Trophoblast cell (in vitro differentiated cells and primary cell): ENCODE results near the gene SUSD1.

ENCODE experiments used
- DNase-seq, 2 donors: peaks; one replicate each; pipeline ENCODE4 v3.0.0-alpha.2; 2016
- H2AFZ ChIP-seq: 2 replicates; pipeline ENCODE4 v1.6.1; 2013; ENCODE audit warnings: low read length, moderate library complexity, mild to moderate bottlenecking; ENCODE audit not compliant: insufficient read depth, poor library complexity
- H2AK5ac ChIP-seq: 2 replicates; pipeline ENCODE4 v1.6.1; 2013; ENCODE audit warnings: mild to moderate bottlenecking, low read length
- H2BK120ac ChIP-seq: 2 replicates; pipeline ENCODE4 v1.6.1; 2013; ENCODE audit warnings: low read length, mild to moderate bottlenecking, moderate library complexity; ENCODE audit not compliant: insufficient read depth, poor library complexity
- H2BK12ac ChIP-seq: 2 replicates; pipeline ENCODE4 v1.6.1; 2013; ENCODE audit warnings: mild to moderate bottlenecking, low read length, moderate library complexity
- H2BK5ac ChIP-seq: 2 replicates; pipeline ENCODE4 v1.6.1; 2013; ENCODE audit warnings: low read length, low read depth, moderate library complexity, mild to moderate bottlenecking; ENCODE audit not compliant: poor library complexity
- H3K14ac ChIP-seq: 2 replicates; pipeline ENCODE4 v1.6.1; 2013; ENCODE audit warnings: mild to moderate bottlenecking, low read length
- H3K18ac ChIP-seq: 2 replicates; pipeline ENCODE4 v1.6.1; 2013; ENCODE audit warnings: mild to moderate bottlenecking, low read length
- H3K23ac ChIP-seq: 2 replicates; pipeline ENCODE4 v1.6.1; 2013; ENCODE audit warnings: low read length
- H3K27ac ChIP-seq: 2 replicates; pipeline ENCODE4 v1.5.1; 2013; ENCODE audit warnings: low read depth, mild to moderate bottlenecking, inconsistent platforms, low read length, moderate library complexity
- H3K27me3 ChIP-seq: 2 replicates; pipeline ENCODE4 v1.6.1; 2013; ENCODE audit warnings: inconsistent platforms, mild to moderate bottlenecking, low read length, moderate library complexity; ENCODE audit not compliant: insufficient read depth
- H3K36me3 ChIP-seq, 2 experiments: 1 replicate in 1 of 2; 2 replicates in 1 of 2; pipeline ENCODE4 v1.6.1; 2013; ENCODE audit warnings: low read length in 2 of 2, mild to moderate bottlenecking in 2 of 2, moderate library complexity in 1 of 2; ENCODE audit not compliant: insufficient read depth in 2 of 2, control insufficient read depth in 1 of 2
- H3K4ac ChIP-seq: 2 replicates; pipeline ENCODE4 v1.6.1; 2013; ENCODE audit warnings: low read depth, mild to moderate bottlenecking, low read length, moderate library complexity
- H3K4me1 ChIP-seq, 2 experiments: 1 replicate in 1 of 2; 2 replicates in 1 of 2; pipeline ENCODE4 v1.6.1; 2013; ENCODE audit warnings: low read length in 2 of 2, mild to moderate bottlenecking in 2 of 2, moderate library complexity in 1 of 2; ENCODE audit not compliant: insufficient read depth in 2 of 2, control insufficient read depth in 1 of 2
- H3K4me2 ChIP-seq: 2 replicates; pipeline ENCODE4 v1.6.1; 2013; ENCODE audit warnings: inconsistent platforms, mild to moderate bottlenecking, low read length, moderate library complexity
- H3K4me3 ChIP-seq: 2 replicates; pipeline ENCODE4 v1.5.1; 2013; ENCODE audit warnings: mild to moderate bottlenecking, low read depth, low read length, inconsistent platforms
- H3K79me1 ChIP-seq: one replicate; pipeline ENCODE4 v1.6.1; 2013; ENCODE audit warnings: low read length
- H3K79me2 ChIP-seq: 2 replicates; pipeline ENCODE4 v1.6.1; 2013; ENCODE audit warnings: low read length, mild to moderate bottlenecking; ENCODE audit not compliant: control insufficient read depth, insufficient read depth, poor library complexity
- H3K9ac ChIP-seq: 2 replicates; pipeline ENCODE4 v1.6.1; 2013; ENCODE audit warnings: mild to moderate bottlenecking, low read length
- H3K9me3 ChIP-seq: 2 replicates; pipeline ENCODE4 v1.6.1; 2013; ENCODE audit warnings: low read depth, mild to moderate bottlenecking, control low read depth, inconsistent platforms, low read length; ENCODE audit not compliant: insufficient read depth
- H4K12ac ChIP-seq: 2 replicates; pipeline ENCODE4 v1.6.1; 2013; ENCODE audit warnings: low read depth, mild to moderate bottlenecking, low read length, moderate library complexity
- H4K8ac ChIP-seq: 2 replicates; pipeline ENCODE4 v1.6.1; 2013; ENCODE audit warnings: low read depth, mild to moderate bottlenecking, low read length, moderate library complexity
- H4K91ac ChIP-seq: one replicate; pipeline ENCODE4 v1.6.1; 2013; ENCODE audit warnings: low read depth, mild to moderate bottlenecking, low read length, moderate library complexity
- WGBS: extraction: QIAGEN DNeasy Blood & Tissue Kit; methylation state at CpG from one replicate; pipeline ENCODE4 v1.1.7; 2013; ENCODE audit warnings: missing lambda C conversion rate; ENCODE audit not compliant: insufficient read length, insufficient coverage; ENCODE audit errors: extremely low coverage; 5-methylcytosine and 5-hydroxymethylcytosine counted together

Gene SUSD1

GRCh38 chr9:112009656-112010055, 165.4 kb downstream of the SUSD1 start:
- H3K4me2 ChIP-seq: no peak overlapping the region
- no peak overlapping the region for H2BK120ac ChIP-seq
- H3K36me3 ChIP-seq: no peaks in the 10 kb centered on the region
- no peak overlapping the region for H3K9ac ChIP-seq
- no peak for DNase-seq
- no peaks in the 10 kb centered on the region for H3K9me3 ChIP-seq
- H2BK12ac ChIP-seq: no peak overlapping the region
- no peak overlapping the region for H3K14ac ChIP-seq
- no peak overlapping the region for H4K91ac ChIP-seq
- H3K18ac ChIP-seq: no peak overlapping the region
- H3K79me2 ChIP-seq: no peaks in the 10 kb centered on the region
- H3K4me3 ChIP-seq: no peak overlapping the region
- no peak overlapping the region for H4K8ac ChIP-seq
- H4K12ac ChIP-seq: no peak overlapping the region
- no peak overlapping the region for H2AK5ac ChIP-seq
- H3K27me3 ChIP-seq: no peaks in the 10 kb centered on the region
- no CpG with 5 or more reads among the region's 3 CpGs for WGBS
- H3K23ac ChIP-seq: no peak overlapping the region
- H3K4me1 ChIP-seq: peaks cover 10 to 11% of the 10 kb centered on the region in 2 experiments
- no peak overlapping the region for H2AFZ ChIP-seq
- H2BK5ac ChIP-seq: no peak overlapping the region
- no peak overlapping the region for H3K4ac ChIP-seq
- H3K79me1 ChIP-seq: peaks cover 3% of the 10 kb centered on the region
- H3K27ac ChIP-seq: no peak overlapping the region

- DNase-seq: no peak
- Histone ChIP-seq H3K14ac (no peak overlapping the region), H4K12ac (no peak overlapping the region), H2AK5ac (no peak overlapping the region), H3K18ac (no peak overlapping the region), H3K4me2 (no peak overlapping the region), H3K79me2 (no peaks in the 10 kb centered on the region), H2AFZ (no peak overlapping the region), H3K4me3 (no peak overlapping the region), H3K27ac (no peak overlapping the region), H2BK12ac (no peak overlapping the region), H3K9me3 (no peaks in the 10 kb centered on the region), H4K8ac (no peak overlapping the region), H3K36me3 (no peaks in the 10 kb centered on the region), H3K4ac (no peak overlapping the region), H3K79me1 (peaks cover 3% of the 10 kb centered on the region), H3K23ac (no peak overlapping the region), H4K91ac (no peak overlapping the region), H3K4me1 (peaks cover 9 to 11% of the 10 kb centered on the region in 2 experiments), H2BK120ac (no peak overlapping the region), H3K27me3 (no peaks in the 10 kb centered on the region), H2BK5ac (no peak overlapping the region), H3K9ac (no peak overlapping the region)
- WGBS: no CpG with 5 or more reads among the region's 6 CpGs
These were observed 167.4 kb downstream of the SUSD1 start for GRCh38 chr9:112007575-112008240.

GRCh38 chr9:112006361-112007020, 168.6 kb downstream of the SUSD1 start:
- no peaks in the 10 kb centered on the region for H3K36me3 ChIP-seq
- H3K79me2 ChIP-seq: no peaks in the 10 kb centered on the region
- no peak overlapping the region for H3K9ac ChIP-seq
- H3K27ac ChIP-seq: no peak overlapping the region
- H4K12ac ChIP-seq: no peak overlapping the region
- no peak overlapping the region for H4K91ac ChIP-seq
- no peak overlapping the region for H3K23ac ChIP-seq
- no peak overlapping the region for H2BK120ac ChIP-seq
- no peaks in the 10 kb centered on the region for H3K27me3 ChIP-seq
- no peaks in the 10 kb centered on the region for H3K9me3 ChIP-seq
- H2BK5ac ChIP-seq: no peak overlapping the region
- no peak overlapping the region for H2BK12ac ChIP-seq
- no peak overlapping the region for H3K4ac ChIP-seq
- H3K4me3 ChIP-seq: no peak overlapping the region
- no peak for DNase-seq
- no CpG with 5 or more reads among the region's 11 CpGs for WGBS
- no peak overlapping the region for H4K8ac ChIP-seq
- no peak overlapping the region for H2AK5ac ChIP-seq
- H3K79me1 ChIP-seq: no peaks in the 10 kb centered on the region
- H3K4me1 ChIP-seq: no peaks in the 10 kb centered on the region
- no peak overlapping the region for H3K18ac ChIP-seq
- no peak overlapping the region for H2AFZ ChIP-seq
- H3K14ac ChIP-seq: no peak overlapping the region
- no peak overlapping the region for H3K4me2 ChIP-seq

GRCh38 chr9:112005939-112006338, 169.2 kb downstream of the SUSD1 start:
- H3K4me3 ChIP-seq: no peak overlapping the region
- H2AK5ac ChIP-seq: no peak overlapping the region
- H3K27ac ChIP-seq: no peak overlapping the region
- H2AFZ ChIP-seq: no peak overlapping the region
- H3K4me1 ChIP-seq: no peaks in the 10 kb centered on the region
- no peak overlapping the region for H3K23ac ChIP-seq
- no peak overlapping the region for H2BK12ac ChIP-seq
- no peak overlapping the region for H2BK5ac ChIP-seq
- H3K79me1 ChIP-seq: no peaks in the 10 kb centered on the region
- no peak overlapping the region for H3K14ac ChIP-seq
- no peak overlapping the region for H3K4me2 ChIP-seq
- no peak overlapping the region for H4K8ac ChIP-seq
- H2BK120ac ChIP-seq: no peak overlapping the region
- no peaks in the 10 kb centered on the region for H3K9me3 ChIP-seq
- no peak overlapping the region for H4K91ac ChIP-seq
- no peaks in the 10 kb centered on the region for H3K36me3 ChIP-seq
- no CpG with 5 or more reads among the region's 8 CpGs for WGBS
- H3K9ac ChIP-seq: no peak overlapping the region
- H3K18ac ChIP-seq: no peak overlapping the region
- H3K27me3 ChIP-seq: no peaks in the 10 kb centered on the region
- H3K79me2 ChIP-seq: no peaks in the 10 kb centered on the region
- no peak overlapping the region for H4K12ac ChIP-seq
- no peak for DNase-seq
- no peak overlapping the region for H3K4ac ChIP-seq
